ENCODE results near the gene CHPT1.
"Not testable (repeated sequence)": the region's sequence is repeated elsewhere in the genome, so short reads cannot be mapped to it uniquely, and the experiment has no call there.

Gene CHPT1

DNA sequence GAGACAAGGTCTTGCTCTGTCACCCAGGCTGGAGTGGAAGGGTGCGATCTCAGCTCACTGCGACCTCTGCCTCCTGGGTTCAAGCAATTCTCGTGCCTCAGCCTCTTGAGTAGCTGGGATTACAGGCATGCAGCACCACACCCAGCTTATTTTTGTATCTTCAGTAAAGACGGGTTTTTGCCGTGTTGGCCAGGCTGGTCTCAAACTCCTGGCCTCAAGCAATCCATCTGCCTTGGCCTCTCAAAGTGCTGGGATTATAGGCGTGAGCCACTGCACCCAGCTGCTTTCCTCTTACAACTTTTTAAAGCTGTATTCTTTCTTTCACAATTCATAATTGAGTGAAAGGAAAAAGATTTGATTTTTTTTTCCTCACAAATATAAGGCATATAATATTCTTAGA, 15.8 kb upstream of the CHPT1 start:
- DNase-seq, result not testable (repeated sequence)

DNA sequence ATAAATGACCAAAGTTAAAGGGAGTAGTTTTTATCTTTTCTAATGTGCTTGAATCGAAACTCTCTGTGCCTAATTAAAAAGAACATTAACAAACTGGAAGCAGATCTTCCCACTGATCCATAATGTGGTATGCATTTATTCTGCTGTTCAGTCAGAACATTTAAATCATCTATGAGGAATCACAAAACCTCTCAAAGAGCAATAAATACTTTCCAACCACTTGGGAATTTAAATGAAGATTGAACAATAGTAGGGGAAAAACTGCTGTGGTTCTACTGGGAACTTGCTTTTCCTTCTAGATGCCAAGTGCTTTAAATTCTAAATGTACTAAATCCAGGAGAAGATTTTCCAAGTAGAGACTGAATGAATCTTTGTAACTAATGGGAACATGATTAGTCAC, 12.3 kb upstream of the CHPT1 start:
- DNase-seq, result no peak

DNA sequence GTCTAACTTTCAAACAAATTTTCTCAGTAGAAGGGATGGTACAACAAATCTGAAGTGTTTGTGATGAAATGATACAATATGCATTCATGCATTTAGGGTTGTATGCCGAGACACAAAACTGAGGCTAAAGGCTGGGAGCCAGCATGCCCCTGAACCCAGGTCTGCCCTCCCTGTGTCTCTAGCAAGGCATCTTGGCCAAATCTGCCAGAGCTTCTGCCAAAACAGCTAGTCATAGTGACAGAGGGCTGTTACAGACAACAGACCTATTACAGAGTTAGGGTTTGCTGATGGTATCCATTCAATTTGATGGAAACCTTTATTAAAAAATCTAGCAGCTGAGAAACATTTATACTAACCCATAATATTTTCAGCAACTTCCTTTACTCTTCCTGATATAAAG, 11.3 kb upstream of the CHPT1 start:
- peak in 5 of 51 donors; percentile 4 to 24 (median 12) for DNase-seq

DNA sequence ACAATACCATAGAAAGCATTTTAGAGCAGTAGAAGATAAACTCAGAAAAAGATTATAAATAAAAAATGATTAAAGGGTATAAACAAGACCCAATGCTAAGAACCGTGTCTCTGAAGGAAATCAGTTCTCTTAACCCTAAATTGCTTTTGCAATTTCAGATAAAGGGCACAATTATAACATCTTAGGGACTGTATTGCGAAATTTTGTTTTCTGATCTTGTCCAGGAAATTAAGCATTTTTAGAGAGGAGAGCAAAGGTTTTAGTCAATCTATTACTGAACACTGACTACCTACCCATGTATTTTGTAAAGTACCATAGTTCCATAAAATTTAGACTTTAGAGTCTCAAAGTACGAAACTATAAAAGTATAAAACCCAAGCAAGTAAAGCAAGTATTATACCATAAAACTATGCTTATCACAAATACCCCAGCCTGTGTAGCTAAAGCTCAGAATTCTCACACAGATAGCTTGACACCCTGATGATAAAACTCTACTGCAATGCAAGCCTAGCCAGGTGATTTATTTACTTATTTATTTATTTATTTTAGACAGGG, 6.8 kb upstream of the CHPT1 start:
- DNase-seq, result no peak

DNA sequence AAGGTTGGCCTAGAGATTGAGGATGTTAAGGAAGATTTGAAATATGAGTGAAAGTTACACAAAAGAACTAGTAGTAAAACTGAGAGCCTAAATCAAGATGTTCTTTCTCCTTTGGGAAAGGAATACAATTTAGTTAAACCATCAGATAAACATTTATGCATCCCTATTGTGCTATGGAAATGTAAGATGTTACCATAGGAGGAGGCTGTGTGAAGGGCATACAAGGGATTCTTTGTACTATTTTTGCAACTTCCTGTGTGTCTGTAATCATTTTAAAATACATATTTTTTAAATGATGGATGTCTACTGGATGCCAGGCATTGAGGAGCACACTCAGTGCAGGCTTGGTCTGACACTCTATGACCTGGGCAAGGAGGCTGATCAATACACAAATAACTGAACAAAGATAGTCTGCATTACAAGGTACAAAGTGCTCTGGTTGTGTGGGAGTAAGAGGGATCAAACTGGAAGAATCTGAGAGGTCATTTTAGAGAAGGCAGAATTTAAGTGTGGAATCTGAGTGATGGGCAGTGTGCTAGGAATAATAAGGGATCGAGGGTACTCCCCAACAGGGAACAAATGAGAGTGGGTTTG, 5.8 kb upstream of the CHPT1 start:
- DNase-seq, result no peak

DNA sequence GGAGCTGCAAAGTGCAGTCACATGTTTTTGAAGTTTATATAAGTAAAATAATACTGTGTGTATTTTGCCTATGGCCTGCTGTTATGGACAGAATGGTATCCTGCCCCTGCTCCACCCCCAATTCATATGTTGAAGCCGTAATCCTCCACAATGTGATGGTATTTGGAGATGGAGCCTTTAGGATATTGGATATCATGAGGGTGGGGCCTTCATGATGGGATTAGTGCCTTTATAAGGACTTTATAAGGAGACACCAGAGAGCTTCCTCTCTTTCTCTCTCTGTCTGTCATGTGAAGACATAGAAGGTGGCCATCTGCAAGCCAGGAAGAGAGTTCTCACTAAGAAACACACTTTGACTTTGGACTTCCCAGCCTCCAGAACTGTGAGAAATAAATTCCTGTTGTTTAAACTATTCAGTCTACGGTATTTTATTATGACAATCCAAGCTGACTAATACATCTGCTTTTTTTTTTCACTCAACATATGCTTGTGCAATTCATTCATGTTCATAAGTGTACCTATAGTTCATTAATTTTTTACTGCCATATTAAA, 3.1 kb upstream of the CHPT1 start:
- DNase-seq, result no peak

DNA sequence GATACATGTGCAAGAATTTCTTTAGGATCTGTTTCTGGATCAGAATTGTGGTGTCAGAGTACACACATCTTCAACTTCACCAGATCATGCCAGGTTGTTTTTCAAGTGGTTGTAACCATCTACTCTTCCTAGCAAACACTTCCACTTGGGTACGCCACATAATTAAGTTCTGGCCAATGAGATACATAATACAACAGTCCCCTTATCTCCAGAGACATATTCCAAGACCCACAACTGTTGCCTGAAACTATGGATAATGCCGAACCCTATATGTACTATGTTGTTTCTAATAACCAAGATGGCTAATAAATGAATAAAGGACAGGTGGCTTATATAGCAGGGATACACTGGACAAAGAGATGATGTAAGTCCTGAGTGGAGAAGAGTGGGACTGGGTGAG, 2.5 kb upstream of the CHPT1 start:
- DNase-seq, result peak in 1 of 51 donors; percentile 13

DNA sequence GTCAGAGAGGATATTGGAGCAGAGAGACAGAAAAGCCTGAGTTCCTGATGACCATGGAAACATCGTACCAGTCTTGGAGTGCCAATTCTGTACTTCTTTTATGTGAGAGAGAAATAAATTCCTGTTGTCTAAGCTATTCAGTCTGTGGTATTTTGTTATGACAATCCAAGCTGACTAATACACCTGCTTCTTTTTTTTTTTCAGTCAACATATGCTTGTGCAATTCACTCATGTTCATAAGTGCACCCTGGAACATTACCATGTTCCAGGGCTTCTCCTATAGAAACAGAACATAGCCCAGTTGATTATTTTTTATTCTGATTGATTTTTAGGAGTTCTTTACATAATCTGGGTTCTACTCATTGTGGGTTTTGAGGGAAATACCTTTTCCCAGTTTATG, 1.7 kb upstream of the CHPT1 start:
- DNase-seq, result no peak

DNA sequence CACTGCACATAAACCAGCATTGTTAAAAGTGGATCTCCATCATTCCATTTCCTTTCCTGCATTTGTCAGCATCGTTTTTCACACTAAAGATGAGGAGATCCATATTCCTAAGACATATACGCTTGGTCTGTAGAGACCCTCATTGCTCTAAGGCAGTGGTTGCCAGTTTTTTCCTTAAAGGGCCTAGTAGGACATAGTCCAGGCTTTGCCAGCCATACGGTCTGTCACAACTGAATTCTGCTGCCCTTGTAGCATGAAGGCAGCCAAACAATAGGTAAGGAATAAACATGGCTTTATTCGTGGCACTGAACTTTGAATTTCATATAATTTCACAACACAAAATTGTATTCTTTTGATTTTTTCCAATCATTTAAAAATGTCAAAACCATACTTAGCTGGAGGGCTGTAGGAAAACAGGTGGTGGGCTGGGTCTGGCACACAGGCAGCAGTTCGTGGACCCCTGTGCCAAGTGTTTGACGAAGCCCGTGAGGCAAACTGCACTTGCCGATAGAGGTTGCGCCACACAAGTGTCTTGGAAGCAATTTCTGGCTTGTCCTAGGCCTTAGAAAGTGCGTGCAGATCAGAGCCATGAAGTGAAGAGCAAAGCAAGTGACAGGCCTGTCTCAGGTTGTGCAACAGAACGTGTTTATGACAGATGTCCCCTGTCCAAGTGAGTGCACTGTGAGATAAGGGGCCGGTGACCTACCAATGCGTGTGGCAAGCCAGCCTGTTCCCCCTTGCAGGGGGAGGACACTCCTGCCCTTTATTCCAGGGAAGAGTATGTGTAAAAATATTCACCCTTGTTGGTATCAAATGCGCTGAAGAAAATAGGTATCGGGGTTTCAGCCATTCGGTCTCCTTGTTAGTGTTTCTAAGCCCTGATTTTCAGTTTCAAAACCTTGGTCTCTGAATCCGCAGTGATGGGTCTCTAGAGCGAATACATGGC, 916 bp upstream of the CHPT1 start:
- peak in 25 of 51 donors; percentile 8 to 86 (median 34) for DNase-seq

DNA sequence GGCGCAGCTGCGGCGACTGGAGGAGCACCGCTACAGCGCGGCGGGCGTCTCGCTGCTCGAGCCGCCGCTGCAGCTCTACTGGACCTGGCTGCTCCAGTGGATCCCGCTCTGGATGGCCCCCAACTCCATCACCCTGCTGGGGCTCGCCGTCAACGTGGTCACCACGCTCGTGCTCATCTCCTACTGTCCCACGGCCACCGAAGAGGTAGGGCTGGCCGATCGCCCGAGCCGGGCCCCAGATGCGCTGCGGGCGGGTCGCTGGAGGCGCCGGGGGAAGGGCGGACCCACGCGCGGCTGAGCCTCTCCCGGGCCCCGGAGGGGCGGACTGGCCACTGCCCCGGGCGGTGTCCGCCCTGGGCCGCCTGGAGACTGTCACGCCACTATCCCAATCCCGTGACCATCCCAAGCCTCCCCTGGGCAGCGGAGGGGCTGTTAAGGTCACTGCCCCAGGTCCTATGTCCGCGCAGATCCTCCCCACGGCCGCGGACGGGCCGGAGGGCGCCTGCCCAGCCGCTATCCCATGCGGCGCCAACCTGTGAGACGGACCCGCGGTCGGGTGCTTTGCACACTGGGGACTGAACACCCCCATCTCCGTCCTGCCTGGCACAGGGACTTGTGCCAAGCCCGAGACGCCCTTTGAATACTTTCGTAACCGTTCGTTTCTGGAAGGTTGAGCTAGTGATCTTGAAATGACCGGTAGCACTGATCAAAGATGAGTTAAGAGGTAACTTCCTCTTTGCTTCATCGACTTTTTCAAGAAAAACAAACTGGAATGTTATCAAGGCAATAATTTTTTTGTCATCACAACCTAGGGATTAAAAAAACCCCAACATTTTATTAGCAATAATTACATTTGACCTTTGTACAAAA, 725 bp downstream of the CHPT1 start:
- DNase-seq, result peak in 42 of 51 donors; percentile 14 to 78 (median 51)

DNA sequence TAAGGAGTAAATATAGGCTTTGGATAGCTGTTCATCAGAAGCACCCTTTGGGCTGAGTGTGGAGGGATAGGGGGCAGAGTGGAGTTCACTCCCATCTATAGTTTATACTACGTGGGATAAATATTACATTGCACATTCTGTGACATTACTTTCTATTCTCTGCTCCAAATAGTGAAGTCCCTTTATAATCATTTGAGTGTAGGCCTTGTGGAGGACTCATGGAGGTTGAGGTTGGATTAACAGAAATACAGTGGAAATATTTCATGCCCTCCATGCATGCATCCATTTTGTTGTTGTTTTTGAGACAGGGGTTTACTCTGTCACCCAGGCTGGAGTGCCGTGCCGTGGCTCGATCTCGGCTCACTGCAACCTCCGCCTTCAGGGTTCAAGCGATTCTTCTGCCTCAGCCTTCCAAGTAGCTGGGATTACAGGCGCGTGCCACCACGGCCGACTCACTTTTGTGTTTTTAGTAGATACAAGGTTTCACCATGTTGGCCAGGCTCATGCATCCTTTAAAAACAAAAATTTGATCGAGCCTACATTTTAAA, 1.4 kb downstream of the CHPT1 start:
- peak in 7 of 51 donors; percentile 2 to 32 (median 3) for DNase-seq

DNA sequence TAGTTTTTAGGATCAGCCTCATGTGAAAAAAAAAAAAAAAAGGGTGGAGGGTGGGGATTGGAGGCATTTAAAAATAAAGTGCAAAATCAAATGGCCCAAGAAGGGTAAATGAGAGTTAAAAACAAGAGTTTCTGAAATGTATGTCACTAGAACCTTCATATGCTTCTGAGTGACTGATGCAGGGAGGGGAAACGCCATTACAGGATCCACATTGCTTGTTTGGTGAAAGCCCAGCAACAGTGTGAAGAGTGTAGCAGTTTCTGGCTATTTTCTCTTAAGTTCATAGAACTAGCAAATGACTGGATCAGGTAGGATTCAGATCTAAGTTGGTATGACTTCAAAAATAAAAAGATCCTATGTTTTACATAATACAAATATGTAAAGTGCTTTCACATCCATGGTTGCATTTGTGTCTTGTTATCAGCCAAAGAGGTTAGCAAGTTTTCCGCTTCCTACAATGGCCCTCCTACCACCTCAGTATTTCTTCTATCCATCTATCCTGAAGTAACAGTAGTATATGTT, 2.9 kb downstream of the CHPT1 start:
- DNase-seq, result peak in 1 of 51 donors; percentile 40

DNA sequence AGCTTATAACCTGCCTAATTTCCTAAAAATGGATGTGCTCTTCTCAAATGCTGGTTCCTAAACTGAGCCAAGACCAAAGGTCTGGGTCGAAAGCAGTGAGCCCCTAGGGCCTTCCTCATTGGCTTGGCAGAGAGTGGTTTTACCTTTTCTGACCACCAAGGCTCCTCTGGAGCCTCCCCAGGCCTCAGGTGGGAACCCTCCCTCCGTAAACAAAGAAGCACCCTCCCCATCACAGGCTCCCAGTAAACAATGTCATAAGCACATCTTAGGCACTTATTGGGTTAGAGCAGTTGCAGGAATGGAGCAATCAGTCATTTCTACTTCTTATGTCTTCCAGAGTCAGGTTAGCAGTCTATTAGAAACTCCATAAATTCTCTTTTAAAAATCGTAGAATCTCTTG, 6.0 kb downstream of the CHPT1 start:
- DNase-seq, result no peak

DNA sequence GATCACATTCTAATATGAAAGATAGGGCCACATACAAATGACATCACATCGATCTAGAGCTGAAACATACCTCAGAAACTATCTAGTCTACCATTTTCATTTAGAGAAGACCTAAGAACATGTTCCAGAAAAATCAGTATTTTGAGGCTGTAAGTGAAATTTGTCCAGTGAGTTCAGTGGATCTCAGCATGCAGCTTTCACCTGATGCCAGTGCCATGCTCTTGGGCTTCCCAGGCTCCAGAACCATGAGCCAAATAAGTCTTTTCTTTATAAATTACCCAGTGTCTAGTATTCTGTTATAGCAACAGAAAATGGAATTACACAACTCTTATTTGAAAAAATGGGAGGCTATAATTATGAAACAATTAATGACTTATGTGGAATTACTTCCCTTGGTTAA, 9.0 kb downstream of the CHPT1 start:
- DNase-seq, result no peak

DNA sequence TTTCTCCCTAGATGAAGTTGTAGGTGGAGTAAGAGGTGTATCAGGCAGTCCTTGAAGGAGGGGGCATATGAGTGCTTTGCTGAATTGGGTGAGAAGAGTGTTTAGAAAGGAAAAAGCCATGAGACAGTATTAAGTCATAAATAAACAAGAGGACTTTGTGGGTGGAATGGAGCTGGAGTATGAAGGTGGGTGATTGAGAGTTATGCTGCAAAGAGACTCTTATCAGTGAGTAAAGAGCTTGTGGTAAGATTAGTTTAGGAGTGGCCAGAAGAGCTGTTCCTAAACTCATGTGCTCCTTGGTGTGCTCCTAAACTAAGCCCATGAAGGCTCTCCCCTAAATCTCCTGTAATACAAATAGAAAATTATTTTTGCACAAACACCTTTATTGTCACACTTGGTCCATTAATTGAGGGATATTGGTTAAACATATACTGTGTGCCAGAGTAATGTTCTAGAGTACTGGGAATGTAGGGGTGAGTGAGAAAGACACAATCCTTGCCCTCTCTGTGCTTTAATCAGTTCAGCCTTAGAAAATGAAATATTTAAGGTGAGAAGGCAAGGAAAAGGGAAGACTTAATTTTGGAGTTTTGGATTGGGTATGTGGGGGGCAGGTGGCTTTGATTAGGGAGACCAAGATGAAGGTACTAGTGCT, 9.8 kb downstream of the CHPT1 start:
- no peak for DNase-seq

DNA sequence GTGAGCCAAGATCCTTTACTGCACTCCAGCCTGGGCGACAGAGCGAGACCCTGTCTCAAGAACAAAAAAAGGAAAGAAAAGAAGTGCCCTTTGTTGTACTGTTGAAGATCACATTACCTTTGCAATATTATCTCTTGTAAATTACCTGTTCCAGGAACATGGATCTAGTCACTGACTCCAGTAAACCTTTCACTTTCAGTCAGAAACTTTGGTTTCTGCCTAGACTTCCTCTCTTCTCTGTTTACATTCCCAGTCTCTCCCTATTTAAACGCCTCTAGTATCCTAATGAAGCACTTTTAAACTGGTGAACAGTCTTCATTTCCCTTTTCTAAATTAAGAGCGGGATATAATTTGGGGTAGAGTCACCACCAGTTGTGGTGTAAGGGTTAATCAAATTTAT, 12.8 kb downstream of the CHPT1 start:
- DNase-seq, result no peak

DNA sequence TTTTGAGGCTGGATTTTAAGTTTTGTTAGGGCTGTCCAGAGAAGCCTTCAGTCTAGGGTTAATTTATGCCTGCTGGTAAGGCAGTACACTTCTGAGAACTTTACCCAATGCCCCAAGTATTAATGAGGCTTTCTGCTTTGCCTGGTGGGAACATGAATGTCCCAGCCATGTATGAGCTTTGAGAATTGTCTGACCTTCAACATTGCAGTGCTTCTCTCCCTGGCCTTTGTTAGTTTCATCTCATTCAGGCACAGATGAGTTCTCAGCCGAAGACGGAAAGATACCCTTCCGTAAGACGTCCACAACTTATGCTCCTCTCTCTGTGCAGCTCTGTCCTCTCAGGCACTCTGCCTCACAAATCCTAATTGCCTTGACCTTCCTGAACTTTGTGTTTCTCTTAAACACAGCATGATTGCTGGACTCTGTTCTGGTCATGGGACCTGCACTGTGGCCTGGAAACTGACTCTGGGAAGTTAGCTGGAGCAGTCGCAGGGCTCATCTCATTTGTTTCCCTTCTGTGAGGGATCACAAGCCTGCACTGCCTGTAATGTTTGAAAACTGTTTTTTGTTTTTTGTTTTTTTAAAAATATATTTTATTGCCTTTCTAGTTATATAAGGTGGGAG, 15.7 kb downstream of the CHPT1 start:
- peak in 27 of 51 donors; percentile 1 to 54 (median 17) for DNase-seq

DNA sequence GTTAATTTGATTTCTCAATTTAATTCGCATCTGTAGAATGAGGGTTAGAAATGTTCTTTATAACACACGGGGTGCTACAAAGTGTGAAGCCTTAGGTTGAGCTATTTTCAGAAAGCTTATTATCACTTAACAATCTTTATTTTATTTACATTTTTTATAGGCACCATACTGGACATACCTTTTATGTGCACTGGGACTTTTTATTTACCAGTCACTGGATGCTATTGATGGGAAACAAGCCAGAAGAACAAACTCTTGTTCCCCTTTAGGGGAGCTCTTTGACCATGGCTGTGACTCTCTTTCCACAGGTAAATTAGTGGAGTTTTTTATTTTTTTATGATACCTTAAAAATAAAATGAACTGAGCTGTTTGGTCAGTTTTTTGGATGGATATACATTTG, 16.5 kb downstream of the CHPT1 start:
- DNase-seq, result peak in 1 of 51 donors; percentile 13

DNA sequence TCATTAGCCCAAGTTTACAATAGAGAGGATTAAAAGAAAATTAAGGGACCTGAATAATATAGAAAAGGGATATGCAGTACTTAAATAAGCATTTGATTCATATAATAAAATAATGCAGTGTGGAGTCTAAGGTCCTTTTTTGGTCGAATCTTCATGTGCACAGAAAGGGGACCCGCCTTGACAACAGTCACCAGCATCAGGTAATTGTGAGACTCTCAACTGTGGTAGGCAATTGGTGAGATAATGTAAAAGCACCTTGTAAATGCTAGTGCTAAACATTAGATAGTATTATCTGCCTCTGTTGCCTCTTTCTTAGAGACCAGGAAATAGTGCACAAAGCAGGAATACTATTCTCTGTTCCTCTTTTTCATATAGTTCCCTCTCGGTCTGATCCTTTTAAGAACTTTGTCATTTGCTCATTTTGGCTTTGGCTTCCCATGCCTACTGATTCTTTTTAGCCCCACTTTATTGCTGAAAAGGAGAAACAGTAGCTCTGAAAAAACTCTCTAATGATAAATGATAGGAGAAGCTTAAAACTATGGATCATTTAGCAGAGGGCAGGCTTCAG, 17.5 kb downstream of the CHPT1 start:
- DNase-seq, result no peak

All from hypothalamus (tissue), 51 donors.